ENCODE data around the gene A4GALT.
"Not testable (repeated sequence)": the region's sequence is repeated elsewhere in the genome, so short reads cannot be mapped to it uniquely, and the experiment has no call there.

The A4GALT gene

GRCh38 chr22:42720263-42721044 is at the start of gene A4GALT:
TSS of gene A4GALT (minus strand) at chr22:42720870. CDS start at chr22:42693951, 26,919 bp downstream.
- DNase-seq: no peak

GRCh38 chr22:42770448-42770726 is 49.7 kb upstream of the A4GALT start:
- no peak for DNase-seq

GRCh38 chr22:42769574-42770447 is 49.1 kb upstream of the A4GALT start:
- peak; percentile 64 for DNase-seq

GRCh38 chr22:42769238-42769573 is 48.5 kb upstream of the A4GALT start:
- DNase-seq: no peak

GRCh38 chr22:42768385-42769035 is 47.8 kb upstream of the A4GALT start:
- peak; percentile 52 for DNase-seq

- no peak for DNase-seq
These were observed 46.2 kb upstream of the A4GALT start for GRCh38 chr22:42766860-42767259.

GRCh38 chr22:42764895-42765363 is 44.3 kb upstream of the A4GALT start:
- DNase-seq: no peak

- DNase-seq: no peak
These were observed 43.4 kb upstream of the A4GALT start for GRCh38 chr22:42763965-42764480.

- no peak for DNase-seq
These were observed 40.3 kb upstream of the A4GALT start for GRCh38 chr22:42760806-42761565.

GRCh38 chr22:42758931-42759629 is 38.4 kb upstream of the A4GALT start:
- no peak for DNase-seq

GRCh38 chr22:42755553-42755952 is 34.9 kb upstream of the A4GALT start:
- not testable (repeated sequence) for DNase-seq

GRCh38 chr22:42755121-42755520 is 34.5 kb upstream of the A4GALT start:
- DNase-seq: not testable (repeated sequence)

GRCh38 chr22:42754658-42755057 is 34.0 kb upstream of the A4GALT start:
- no peak for DNase-seq

- DNase-seq: no peak
These were observed 32.2 kb upstream of the A4GALT start for GRCh38 chr22:42752912-42753311.

- no peak for DNase-seq
These were observed 31.6 kb upstream of the A4GALT start for GRCh38 chr22:42752230-42752746.

GRCh38 chr22:42750421-42750820 is 29.8 kb upstream of the A4GALT start:
- not testable (repeated sequence) for DNase-seq

GRCh38 chr22:42747701-42748513 is 27.2 kb upstream of the A4GALT start:
- DNase-seq: no peak

GRCh38 chr22:42745118-42745517 is 24.4 kb upstream of the A4GALT start:
- peak; percentile 83 for DNase-seq

- no peak for DNase-seq
These were observed 22.9 kb upstream of the A4GALT start for GRCh38 chr22:42743501-42743991.

- DNase-seq: no peak
These were observed 22.3 kb upstream of the A4GALT start for GRCh38 chr22:42742940-42743339.

- DNase-seq: peak; percentile 78
These were observed 19.6 kb upstream of the A4GALT start for GRCh38 chr22:42740320-42740719.

Data from islet precursor cell (in vitro differentiated cells).